OCI-LY7 (cell line): ENCODE data around the gene C14orf93.

Source experiments
- EZH2phosphoT487 ChIP-seq: fragments of 200-600 bp; sonication (generic); IDR thresholded peaks from 2 replicates; pipeline ENCODE4 v1.6.1; 2018; ENCODE audit warnings: low read depth, borderline replicate concordance, mild to moderate bottlenecking, mixed run types, antibody characterized with exemption, low read length, moderate library complexity, mixed read lengths
- TF ChIP-seq, protein P1 (sequence below): fragments of 200-600 bp; sonication (generic); conservative IDR thresholded peaks from 2 replicates; pipeline ENCODE4 v1.5.1; 2014; ENCODE audit warnings: mild to moderate bottlenecking, antibody characterized with exemption, low read length, moderate library complexity, mixed read lengths

DNA sequence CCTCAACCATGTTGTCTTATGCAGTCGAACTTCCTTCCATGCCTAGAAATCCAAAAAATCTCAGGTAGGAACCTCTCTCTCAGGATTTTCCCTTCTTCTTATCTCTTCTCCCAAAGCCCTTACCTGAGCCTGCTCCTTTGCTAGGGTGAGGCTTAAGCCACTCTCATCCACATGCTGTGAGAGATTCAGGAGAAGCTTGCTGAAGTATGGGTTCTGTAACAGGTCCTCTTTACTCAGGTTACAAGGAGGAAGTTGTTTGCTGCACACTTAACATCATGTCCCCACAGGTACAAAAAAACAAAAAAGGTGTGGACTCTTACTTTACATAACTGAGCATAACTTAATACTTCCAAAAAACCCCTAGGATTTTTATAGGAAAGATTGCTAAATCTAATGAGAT, 57.5 kb downstream of the C14orf93 start:
- TF ChIP-seq, protein P1, sequence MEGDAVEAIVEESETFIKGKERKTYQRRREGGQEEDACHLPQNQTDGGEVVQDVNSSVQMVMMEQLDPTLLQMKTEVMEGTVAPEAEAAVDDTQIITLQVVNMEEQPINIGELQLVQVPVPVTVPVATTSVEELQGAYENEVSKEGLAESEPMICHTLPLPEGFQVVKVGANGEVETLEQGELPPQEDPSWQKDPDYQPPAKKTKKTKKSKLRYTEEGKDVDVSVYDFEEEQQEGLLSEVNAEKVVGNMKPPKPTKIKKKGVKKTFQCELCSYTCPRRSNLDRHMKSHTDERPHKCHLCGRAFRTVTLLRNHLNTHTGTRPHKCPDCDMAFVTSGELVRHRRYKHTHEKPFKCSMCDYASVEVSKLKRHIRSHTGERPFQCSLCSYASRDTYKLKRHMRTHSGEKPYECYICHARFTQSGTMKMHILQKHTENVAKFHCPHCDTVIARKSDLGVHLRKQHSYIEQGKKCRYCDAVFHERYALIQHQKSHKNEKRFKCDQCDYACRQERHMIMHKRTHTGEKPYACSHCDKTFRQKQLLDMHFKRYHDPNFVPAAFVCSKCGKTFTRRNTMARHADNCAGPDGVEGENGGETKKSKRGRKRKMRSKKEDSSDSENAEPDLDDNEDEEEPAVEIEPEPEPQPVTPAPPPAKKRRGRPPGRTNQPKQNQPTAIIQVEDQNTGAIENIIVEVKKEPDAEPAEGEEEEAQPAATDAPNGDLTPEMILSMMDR: no peak
- no peak for TF ChIP-seq EZH2phosphoT487
